HCT116 (cell line): Measurements from ENCODE around the gene UMAD1.

Experiments used
- CTCF ChIP-seq, 3 experiments: fragments of 200-600 bp in 1 of 3; sonication (generic) in 1 of 3; IDR thresholded peaks in 2 of 3; conservative IDR thresholded peaks in 1 of 3; 2 replicates each; pipeline ENCODE4 v1.5.1; 2012 to 2017; ENCODE audit warnings: low read depth in 2 of 3, low read length in 2 of 3, antibody characterized with exemption in 1 of 3, borderline replicate concordance in 1 of 3, control low read depth in 1 of 3, mild to moderate bottlenecking in 1 of 3, mixed read lengths in 1 of 3, mixed run types in 1 of 3, moderate library complexity in 1 of 3; ENCODE audit not compliant: insufficient read depth in 1 of 3
- EZH2phosphoT487 ChIP-seq: fragments of 200-600 bp; IDR thresholded peaks from 2 replicates; pipeline ENCODE4 v1.6.1; 2018; ENCODE audit warnings: antibody characterized with exemption, borderline replicate concordance
- FOSL1 ChIP-seq: IDR thresholded peaks from 2 replicates; pipeline ENCODE4 v1.6.1; 2012; ENCODE audit warnings: low read depth
- MAX ChIP-seq: IDR thresholded peaks from 2 replicates; pipeline ENCODE4 v1.6.1; 2012
- POLR2A ChIP-seq: IDR thresholded peaks from 2 replicates; pipeline ENCODE4 v1.7.0; 2011; ENCODE audit warnings: borderline replicate concordance; ENCODE audit not compliant: insufficient read depth, insufficient read length; ENCODE audit errors: extremely low read depth
- RAD21 ChIP-seq: IDR thresholded peaks from 2 replicates; pipeline ENCODE4 v1.6.1; 2012; ENCODE audit warnings: low read depth, mild to moderate bottlenecking
- YY1 ChIP-seq: IDR thresholded peaks from 2 replicates; pipeline ENCODE4 v1.6.1; 2011; ENCODE audit warnings: low read length, low read depth, moderate library complexity, mild to moderate bottlenecking; ENCODE audit not compliant: insufficient replicate concordance; ENCODE audit errors: extremely low read depth

- TF ChIP-seq CTCF (IDR thresholded peaks at IDR 0.05 in 2 of 3, conservative IDR thresholded peaks at IDR 0.05 in 1 of 3; ENCODE audit: borderline replicate concordance in 1 of 3, insufficient read depth in 1 of 3, low read depth in 2 of 3, low read length in 2 of 3): no peak
- no peak for TF ChIP-seq MAX
- no peak for TF ChIP-seq FOSL1
- no peak for TF ChIP-seq POLR2A
- TF ChIP-seq YY1: no peak
- no peak for TF ChIP-seq EZH2phosphoT487
- TF ChIP-seq RAD21: no peak
Observed at GRCh38 chr7:7670490-7670889, 29.9 kb downstream of the UMAD1 start.
